ENCODE data around the gene PPY.

PPY gene

GRCh38 chr17:43913584-43913983 lies 28.7 kb downstream of the PPY start:
- DNase-seq = no peak
- Histone ChIP-seq H3K27ac (ENCODE audit: low read length) (no peak overlapping the region), H3K27me3 (replicated peaks; ENCODE audit: insufficient read depth, low read length) (no peaks in the 10 kb centered on the region), H3K9me3 (replicated peaks; ENCODE audit: insufficient read depth, low read length) (no peaks in the 10 kb centered on the region), H3K9ac (ENCODE audit: low read length) (no peak overlapping the region), H3K36me3 (replicated peaks; ENCODE audit: insufficient read depth, low read length) (no peaks in the 10 kb centered on the region), H3K9me2 (replicated peaks; ENCODE audit: insufficient read depth, low read length) (no peaks in the 10 kb centered on the region), H3K4me1 (ENCODE audit: low read length) (no peaks in the 10 kb centered on the region), H3K4me3 (ENCODE audit: low read length) (no peak overlapping the region), H4K20me1 (ENCODE audit: insufficient read depth, low read length) (no peaks in the 10 kb centered on the region), H3F3A (ENCODE audit: insufficient read depth, low read length) (peaks cover 2% of the 10 kb centered on the region; the same call in 1 of the 2 replicates), H2AFZ (ENCODE audit: low read length) (no peak overlapping the region), H3K4me2 (ENCODE audit: low read depth, low read length) (no peak overlapping the region), H3K79me2 (ENCODE audit: low read length) (no peaks in the 10 kb centered on the region)
- no peak for TF ChIP-seq EZH2phosphoT487 (IDR thresholded peaks at IDR 0.05; ENCODE audit: low read length)
- TF ChIP-seq EZH2 (optimal IDR thresholded peaks at IDR 0.05; ENCODE audit: low read depth, low read length) = no peak
- TF ChIP-seq, protein P1, sequence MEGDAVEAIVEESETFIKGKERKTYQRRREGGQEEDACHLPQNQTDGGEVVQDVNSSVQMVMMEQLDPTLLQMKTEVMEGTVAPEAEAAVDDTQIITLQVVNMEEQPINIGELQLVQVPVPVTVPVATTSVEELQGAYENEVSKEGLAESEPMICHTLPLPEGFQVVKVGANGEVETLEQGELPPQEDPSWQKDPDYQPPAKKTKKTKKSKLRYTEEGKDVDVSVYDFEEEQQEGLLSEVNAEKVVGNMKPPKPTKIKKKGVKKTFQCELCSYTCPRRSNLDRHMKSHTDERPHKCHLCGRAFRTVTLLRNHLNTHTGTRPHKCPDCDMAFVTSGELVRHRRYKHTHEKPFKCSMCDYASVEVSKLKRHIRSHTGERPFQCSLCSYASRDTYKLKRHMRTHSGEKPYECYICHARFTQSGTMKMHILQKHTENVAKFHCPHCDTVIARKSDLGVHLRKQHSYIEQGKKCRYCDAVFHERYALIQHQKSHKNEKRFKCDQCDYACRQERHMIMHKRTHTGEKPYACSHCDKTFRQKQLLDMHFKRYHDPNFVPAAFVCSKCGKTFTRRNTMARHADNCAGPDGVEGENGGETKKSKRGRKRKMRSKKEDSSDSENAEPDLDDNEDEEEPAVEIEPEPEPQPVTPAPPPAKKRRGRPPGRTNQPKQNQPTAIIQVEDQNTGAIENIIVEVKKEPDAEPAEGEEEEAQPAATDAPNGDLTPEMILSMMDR (IDR thresholded peaks at IDR 0.05; ENCODE audit: low read length) = no peak

DNA sequence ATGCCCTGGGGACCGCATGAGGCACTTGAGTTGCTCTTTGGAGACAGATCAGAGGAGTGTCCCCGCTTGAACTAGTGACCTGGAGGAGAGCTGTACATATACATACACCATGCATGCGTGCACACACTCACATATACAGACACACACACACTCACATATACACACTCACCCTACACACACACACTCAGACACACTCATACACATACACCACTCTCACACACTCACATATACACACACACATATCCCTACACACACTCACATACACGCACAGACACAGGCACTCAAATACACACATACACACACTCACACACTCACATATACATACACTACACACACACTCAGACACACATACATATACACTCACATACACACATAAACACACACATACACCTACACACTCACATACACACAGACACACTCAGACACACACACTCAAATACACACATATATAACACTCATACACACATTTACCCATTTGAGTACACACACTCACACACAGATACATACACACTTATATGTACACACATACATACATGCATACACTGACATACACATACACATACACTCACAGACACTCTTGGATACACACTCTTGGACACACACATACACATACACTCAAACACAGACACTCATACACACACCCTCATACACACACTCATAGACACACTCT lies 29.5 kb downstream of the PPY start:
- no peak overlapping the region for H2AFZ ChIP-seq (ENCODE audit: low read length)
- no peak overlapping the region for H3K4me3 ChIP-seq (ENCODE audit: low read length)
- H3K27me3 ChIP-seq (replicated peaks; ENCODE audit: insufficient read depth, low read length) = peaks cover 6% of the 10 kb centered on the region; the same call in 1 of the 2 replicates
- no peak overlapping the region for H3K27ac ChIP-seq (ENCODE audit: low read length)
- no peaks in the 10 kb centered on the region for H3K9me2 ChIP-seq (replicated peaks; ENCODE audit: insufficient read depth, low read length)
- H3K79me2 ChIP-seq (ENCODE audit: low read length) = no peaks in the 10 kb centered on the region
- no peaks in the 10 kb centered on the region for H3K4me1 ChIP-seq (ENCODE audit: low read length)
- H3K36me3 ChIP-seq (replicated peaks; ENCODE audit: insufficient read depth, low read length) = no peaks in the 10 kb centered on the region
- H3F3A ChIP-seq (ENCODE audit: insufficient read depth, low read length) = peaks cover 2% of the 10 kb centered on the region; the same call in 1 of the 2 replicates
- no peak overlapping the region for H3K4me2 ChIP-seq (ENCODE audit: low read depth, low read length)
- no peak overlapping the region for H3K9ac ChIP-seq (ENCODE audit: low read length)
- TF ChIP-seq, protein P1 (IDR thresholded peaks at IDR 0.05; ENCODE audit: low read length) = no peak
- TF ChIP-seq EZH2phosphoT487 (IDR thresholded peaks at IDR 0.05; ENCODE audit: low read length) (no peak), EZH2 (optimal IDR thresholded peaks at IDR 0.05; ENCODE audit: low read depth, low read length) (no peak)
- H3K9me3 ChIP-seq (replicated peaks; ENCODE audit: insufficient read depth, low read length) = no peaks in the 10 kb centered on the region
- no peak for DNase-seq
- H4K20me1 ChIP-seq (ENCODE audit: insufficient read depth, low read length) = no peaks in the 10 kb centered on the region

GRCh38 chr17:43911904-43912303 lies 30.4 kb downstream of the PPY start:
- no peak for DNase-seq
- H3K27ac ChIP-seq (ENCODE audit: low read length) = no peak overlapping the region

More at GRCh38 chr17:43911904-43912303, 30.4 kb downstream of the PPY start:
- peaks cover 15% of the 10 kb centered on the region for H3K27me3 ChIP-seq (replicated peaks; ENCODE audit: insufficient read depth, low read length)
- TF ChIP-seq EZH2phosphoT487 (IDR thresholded peaks at IDR 0.05; ENCODE audit: low read length) = no peak
- TF ChIP-seq, protein P1 (IDR thresholded peaks at IDR 0.05; ENCODE audit: low read length) = no peak
- no peak for TF ChIP-seq EZH2 (optimal IDR thresholded peaks at IDR 0.05; ENCODE audit: low read depth, low read length)
- H3K9ac ChIP-seq (ENCODE audit: low read length) = no peak overlapping the region
- no peak overlapping the region for H3K4me3 ChIP-seq (ENCODE audit: low read length)
- no peaks in the 10 kb centered on the region for H3K9me2 ChIP-seq (replicated peaks; ENCODE audit: insufficient read depth, low read length)
- H3K4me2 ChIP-seq (ENCODE audit: low read depth, low read length) = no peak overlapping the region
- H3K4me1 ChIP-seq (ENCODE audit: low read length) = no peaks in the 10 kb centered on the region
- H3F3A ChIP-seq (ENCODE audit: insufficient read depth, low read length) = no peaks in the 10 kb centered on the region
- no peak overlapping the region for H2AFZ ChIP-seq (ENCODE audit: low read length)
- no peaks in the 10 kb centered on the region for H3K79me2 ChIP-seq (ENCODE audit: low read length)
- no peaks in the 10 kb centered on the region for H3K9me3 ChIP-seq (replicated peaks; ENCODE audit: insufficient read depth, low read length)
- H3K36me3 ChIP-seq (replicated peaks; ENCODE audit: insufficient read depth, low read length) = no peaks in the 10 kb centered on the region
- H4K20me1 ChIP-seq (ENCODE audit: insufficient read depth, low read length) = no peaks in the 10 kb centered on the region

Measured in MM.1S (cell line).